ENCODE measurements around the gene ADRM1.

Gene ADRM1

DNA sequence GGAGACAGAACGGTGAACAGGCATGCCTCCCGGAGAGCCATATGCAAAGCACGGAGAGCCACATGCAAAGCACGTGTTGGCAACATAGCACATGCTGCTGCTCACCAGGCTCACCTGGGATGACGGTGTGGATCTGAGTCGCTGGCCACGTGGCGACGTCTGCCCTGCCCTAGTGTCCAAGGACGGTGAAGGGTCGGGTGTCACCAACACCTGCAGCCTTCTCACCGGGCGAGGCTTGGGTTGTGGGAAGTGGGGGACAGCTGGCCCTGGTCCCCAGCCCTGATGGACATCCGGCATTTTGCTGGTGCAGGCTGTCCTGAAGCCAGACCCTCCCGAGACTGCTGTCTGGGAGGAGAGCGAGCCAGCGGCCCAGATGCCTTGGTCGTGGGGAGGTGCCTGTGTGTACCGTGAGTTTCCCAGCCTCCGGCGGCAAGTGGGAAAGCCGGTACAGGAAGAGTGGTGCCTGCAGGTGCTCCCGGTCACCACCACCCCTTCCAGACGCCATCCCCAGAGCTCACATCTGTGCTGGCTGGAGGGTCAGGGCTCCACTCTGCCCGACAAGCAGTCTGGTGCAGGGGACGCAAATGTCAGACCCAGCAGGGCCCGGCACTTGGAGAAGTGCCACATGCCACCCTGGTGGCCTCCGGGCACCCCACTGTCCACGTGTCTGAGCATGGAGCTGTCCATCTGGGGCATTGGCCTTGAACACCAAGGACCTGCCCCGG lies 5.9 kb upstream of the ADRM1 start:
- TF ChIP-seq, protein P1, sequence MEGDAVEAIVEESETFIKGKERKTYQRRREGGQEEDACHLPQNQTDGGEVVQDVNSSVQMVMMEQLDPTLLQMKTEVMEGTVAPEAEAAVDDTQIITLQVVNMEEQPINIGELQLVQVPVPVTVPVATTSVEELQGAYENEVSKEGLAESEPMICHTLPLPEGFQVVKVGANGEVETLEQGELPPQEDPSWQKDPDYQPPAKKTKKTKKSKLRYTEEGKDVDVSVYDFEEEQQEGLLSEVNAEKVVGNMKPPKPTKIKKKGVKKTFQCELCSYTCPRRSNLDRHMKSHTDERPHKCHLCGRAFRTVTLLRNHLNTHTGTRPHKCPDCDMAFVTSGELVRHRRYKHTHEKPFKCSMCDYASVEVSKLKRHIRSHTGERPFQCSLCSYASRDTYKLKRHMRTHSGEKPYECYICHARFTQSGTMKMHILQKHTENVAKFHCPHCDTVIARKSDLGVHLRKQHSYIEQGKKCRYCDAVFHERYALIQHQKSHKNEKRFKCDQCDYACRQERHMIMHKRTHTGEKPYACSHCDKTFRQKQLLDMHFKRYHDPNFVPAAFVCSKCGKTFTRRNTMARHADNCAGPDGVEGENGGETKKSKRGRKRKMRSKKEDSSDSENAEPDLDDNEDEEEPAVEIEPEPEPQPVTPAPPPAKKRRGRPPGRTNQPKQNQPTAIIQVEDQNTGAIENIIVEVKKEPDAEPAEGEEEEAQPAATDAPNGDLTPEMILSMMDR (conservative IDR thresholded peaks at IDR 0.05; ENCODE audit: low read depth, low read length): no peak
- DNase-seq (ENCODE audit: low read depth): no peak

DNA sequence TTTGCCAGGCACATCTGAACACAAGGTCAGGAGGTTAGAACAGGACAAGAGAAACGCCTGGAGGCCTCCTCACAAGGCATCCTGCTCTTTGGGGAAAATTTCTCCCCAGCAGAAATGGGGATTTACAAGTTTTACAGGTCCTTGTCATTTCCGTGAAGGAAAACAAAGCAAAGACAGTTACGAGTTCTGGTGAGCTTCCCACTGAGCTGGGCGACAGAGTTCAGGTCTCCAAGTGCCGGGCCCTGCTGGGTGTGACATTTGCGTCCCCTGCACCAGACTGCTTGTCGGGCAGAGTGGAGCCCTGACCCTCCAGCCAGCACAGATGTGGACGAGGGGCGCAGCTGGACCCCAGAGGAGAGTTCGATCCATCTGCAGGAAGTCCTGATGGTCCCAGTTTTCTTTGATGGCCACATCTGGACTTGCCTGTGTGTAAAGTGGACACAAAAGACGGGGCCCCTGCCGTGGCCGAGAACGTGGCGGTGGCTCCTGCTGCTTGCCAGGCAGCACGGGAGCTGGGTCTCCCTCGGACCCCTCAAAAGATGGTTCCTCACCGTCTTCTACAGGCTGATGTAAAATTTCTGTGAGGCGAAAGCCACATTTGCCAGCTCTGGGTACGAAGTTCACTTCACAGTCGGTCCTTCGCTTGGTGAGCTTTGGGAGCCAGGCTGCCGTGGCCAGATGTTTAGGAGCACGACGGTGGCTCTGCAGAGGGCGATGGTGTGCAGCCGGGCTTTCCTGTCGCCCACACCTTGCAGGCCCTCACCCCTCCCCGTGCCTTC lies 5.2 kb upstream of the ADRM1 start:
- no peak overlapping the region for H3K4me3 ChIP-seq (ENCODE audit: low read depth, low read length)
- DNase-seq (ENCODE audit: low read depth): no peak
- TF ChIP-seq, protein P1 (conservative IDR thresholded peaks at IDR 0.05; ENCODE audit: low read depth, low read length): no peak

More for the DNA sequence above, 5.9 kb upstream of the ADRM1 start:
- H3K4me3 ChIP-seq (ENCODE audit: low read depth, low read length): no peak overlapping the region

DNA sequence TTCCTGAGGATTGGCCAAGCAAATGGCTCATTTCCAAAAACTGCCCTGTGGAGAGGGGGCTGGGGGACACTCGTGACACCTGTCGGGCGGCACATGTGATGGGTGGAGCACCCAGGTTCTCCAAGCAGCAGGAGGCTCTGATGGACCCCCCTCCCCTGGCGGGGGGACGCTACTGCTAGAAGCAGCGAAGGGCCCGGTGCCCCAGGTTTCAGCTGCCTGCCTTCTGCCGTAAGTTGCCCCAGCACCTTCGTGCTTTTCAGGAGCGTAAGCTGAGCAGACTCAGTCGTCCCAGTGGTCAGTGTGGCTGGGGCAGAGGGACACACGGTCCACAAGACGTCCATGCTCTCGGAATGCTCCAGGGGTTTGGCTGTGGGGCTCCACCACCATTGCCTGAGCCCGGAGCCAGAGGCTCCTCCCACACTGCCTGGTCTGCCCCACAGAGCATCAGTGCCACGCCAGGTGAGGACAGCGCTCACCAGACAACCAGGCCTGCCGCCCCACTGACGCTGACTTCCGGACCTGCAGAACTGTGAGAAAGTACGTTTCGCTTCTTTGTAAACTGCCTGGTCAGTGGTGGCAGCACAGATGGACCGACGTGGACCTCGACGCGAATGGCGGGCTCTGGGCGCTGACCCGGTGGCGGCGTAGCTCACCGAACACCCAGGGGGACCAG lies 4.1 kb upstream of the ADRM1 start:
- no peak for DNase-seq (ENCODE audit: low read depth)
- H3K4me3 ChIP-seq (ENCODE audit: low read depth, low read length): no peak overlapping the region
- TF ChIP-seq, protein P1 (conservative IDR thresholded peaks at IDR 0.05; ENCODE audit: low read depth, low read length): no peak

DNA sequence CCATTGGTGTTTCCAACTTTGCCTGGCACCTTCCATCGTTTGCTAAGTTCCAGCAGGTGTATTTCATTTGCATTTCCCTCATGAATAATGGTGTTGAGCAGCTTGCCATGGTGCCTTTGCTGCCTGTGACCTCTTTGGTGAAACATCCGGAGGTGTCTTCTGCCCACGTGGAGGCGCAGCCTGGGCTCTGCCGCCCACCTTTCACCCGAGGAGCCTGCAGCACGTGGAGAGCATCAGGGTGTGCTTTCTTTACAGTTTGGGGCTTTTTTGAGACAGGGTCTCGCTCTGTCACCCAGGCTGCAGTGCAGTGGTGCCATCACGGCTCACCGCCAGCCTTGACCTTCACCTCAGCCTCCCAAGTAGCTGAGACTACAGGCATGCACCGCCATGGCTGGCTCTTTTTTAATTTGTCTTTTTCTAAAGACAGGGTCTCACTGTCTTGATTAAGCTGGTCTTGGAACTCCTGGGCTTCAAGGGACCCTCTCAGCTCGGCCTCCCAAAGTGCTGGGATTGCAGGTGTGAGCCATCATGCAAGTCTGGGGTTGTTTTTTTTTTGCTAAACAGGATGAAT lies 3.0 kb upstream of the ADRM1 start:
- DNase-seq (ENCODE audit: low read depth): no peak
- TF ChIP-seq, protein P1 (conservative IDR thresholded peaks at IDR 0.05; ENCODE audit: low read depth, low read length): no peak
- no peak overlapping the region for H3K4me3 ChIP-seq (ENCODE audit: low read depth, low read length)

DNA sequence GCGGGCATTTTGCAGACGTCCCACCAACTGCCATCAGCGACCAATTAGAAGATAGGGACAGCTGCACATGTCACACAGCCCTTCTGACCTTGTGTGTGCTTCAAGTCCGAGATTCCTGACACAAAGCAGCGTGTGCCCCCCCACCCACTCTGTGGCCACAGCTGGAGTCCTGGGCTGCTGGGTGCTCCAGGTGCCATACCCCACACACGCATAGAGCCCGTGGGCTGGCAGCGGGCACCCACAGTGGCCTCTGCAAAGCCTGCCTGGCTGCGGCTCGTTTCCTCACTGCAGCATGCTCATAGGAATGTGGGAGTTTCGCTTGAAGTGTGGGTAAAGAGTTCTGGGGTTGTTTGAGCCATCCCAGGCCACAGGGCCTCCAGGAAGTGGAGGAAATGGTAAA lies 2.5 kb upstream of the ADRM1 start:
- DNase-seq (ENCODE audit: low read depth): no peak
- no peak overlapping the region for H3K4me3 ChIP-seq (ENCODE audit: low read depth, low read length)
- TF ChIP-seq, protein P1 (conservative IDR thresholded peaks at IDR 0.05; ENCODE audit: low read depth, low read length): no peak

DNA sequence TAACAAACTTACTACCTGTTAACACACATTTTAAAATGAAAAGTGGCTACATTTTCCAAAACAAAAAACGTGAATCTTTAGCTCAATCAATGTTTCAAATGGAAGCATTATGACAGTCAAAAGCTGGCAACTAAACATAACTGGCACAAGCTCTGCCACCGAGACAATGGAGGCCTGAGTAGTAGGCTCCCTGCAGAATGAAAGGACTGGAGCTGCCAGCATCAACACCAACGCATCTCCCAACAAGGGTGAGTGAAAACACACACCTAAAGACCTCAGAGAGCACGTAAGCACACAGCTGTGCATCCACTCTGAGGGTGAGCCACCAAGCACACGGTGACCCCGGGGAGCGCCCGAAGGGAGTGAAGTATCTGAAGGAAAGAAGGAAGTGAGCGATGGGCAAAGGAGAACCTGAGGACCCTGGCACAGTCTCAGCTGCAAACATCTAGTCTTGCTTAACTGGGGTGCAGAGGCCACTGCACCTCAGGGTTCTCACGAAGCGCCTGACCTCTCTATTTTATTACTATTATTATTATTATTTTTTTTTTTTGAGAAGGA lies 1.6 kb upstream of the ADRM1 start:
- H3K4me3 ChIP-seq (ENCODE audit: low read depth, low read length): no peak overlapping the region
- TF ChIP-seq, protein P1 (conservative IDR thresholded peaks at IDR 0.05; ENCODE audit: low read depth, low read length): no peak
- no peak for DNase-seq (ENCODE audit: low read depth)
